DMS 273 (cell line): ENCODE results near the gene FA2H.
"Not testable (repeated sequence)": the region's sequence is repeated elsewhere in the genome, so short reads cannot be mapped to it uniquely, and the experiment has no call there.

Experiments used
- DNase-seq: peaks from one replicate; lab custom pipeline; 2025; ENCODE audit not compliant: unreplicated experiment; lab: John Stamatoyannopoulos, UW

Gene FA2H, protein sequence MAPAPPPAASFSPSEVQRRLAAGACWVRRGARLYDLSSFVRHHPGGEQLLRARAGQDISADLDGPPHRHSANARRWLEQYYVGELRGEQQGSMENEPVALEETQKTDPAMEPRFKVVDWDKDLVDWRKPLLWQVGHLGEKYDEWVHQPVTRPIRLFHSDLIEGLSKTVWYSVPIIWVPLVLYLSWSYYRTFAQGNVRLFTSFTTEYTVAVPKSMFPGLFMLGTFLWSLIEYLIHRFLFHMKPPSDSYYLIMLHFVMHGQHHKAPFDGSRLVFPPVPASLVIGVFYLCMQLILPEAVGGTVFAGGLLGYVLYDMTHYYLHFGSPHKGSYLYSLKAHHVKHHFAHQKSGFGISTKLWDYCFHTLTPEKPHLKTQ

DNA sequence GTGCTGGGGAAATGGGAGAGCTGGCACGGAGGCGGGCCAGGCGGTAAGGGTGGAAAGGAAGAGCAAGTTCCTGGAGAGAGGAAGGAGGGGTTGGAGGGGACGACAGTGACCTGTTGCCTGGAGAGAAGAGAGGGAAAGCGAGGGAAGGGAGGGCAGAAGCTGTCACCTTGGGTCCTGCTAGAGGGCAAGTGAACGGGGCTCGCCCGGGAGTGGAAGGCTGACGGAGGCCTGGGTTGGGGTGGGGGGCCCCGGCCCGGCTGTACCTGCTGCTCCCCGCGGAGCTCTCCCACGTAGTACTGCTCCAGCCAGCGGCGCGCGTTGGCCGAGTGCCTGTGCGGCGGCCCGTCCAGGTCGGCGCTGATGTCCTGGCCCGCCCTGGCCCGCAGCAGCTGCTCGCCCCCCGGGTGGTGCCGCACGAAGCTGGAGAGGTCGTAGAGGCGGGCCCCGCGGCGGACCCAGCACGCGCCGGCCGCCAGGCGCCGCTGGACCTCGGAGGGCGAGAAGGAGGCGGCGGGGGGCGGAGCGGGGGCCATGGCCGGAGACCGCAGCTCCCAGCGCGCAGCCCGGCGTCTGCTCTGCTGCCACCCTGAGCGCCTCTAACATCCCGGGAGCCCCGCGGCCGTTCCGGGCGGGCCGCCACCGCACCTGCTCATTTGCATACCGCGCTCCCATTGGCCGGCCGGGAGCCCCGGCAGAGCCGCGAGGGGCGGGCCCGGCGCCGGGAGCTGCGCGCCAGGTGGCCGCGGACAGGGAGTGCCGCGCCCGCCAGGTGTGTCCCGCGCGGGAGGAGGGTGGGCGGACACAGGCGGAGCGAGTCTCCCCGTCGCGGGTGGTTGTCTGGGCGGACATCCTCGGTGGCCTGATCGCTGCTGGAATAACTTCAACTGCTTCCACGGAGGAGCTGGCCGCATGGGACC lies at the start of gene FA2H:
Gene FA2H, minus strand, starts transcription at position 598 of the 917 bp plus-strand sequence. Its CDS starts 65 bp downstream, at position 533.
- peak; percentile 90 for DNase-seq

DNA sequence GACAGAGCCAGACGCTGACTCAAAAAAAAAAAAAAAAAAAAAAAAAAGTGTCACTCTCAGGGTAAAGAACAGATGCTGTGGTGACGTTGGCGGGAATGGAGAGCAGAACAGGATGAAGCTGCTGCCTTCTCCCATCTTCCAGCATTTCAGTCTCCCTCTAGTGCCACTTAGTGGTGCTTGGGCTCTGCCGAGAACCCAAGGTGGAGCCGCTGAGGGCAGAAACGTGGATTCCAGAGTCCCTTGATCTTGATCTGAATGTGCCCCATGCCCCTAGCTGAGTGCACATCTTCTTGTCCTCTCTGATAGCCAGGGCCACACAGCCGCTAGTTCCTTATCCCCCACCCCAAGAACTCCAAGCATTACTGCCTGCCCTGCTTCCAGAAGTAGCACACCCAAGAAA lies 43.2 kb upstream of the FA2H start:
- peak; percentile 37 for DNase-seq

DNA sequence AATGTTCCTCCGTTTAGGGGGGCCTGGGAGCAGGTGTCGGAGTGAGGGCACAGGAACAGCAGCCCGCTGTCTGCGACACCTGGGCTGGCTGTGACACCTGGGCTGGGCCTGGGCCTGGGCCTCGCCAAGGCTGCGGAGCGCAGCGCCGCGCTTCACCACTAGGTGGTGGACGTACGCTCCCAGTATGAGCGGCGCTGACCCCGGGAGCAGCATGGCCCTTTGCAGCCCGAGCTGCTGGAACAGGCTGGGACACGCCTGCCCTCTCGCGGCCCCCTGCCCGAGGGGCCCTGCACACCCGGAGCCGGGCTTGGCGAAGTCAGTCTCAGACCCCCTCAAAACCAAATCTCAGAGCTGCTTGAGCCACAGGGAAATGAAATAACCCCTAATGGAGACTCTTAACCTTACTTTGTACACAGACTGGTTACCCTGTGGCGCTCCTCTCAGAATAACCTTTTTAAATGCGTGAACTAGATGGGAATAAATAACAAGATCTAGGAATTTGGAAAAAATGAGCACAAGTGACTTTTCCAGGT lies 38.6 kb upstream of the FA2H start:
- peak; percentile 94 for DNase-seq

DNA sequence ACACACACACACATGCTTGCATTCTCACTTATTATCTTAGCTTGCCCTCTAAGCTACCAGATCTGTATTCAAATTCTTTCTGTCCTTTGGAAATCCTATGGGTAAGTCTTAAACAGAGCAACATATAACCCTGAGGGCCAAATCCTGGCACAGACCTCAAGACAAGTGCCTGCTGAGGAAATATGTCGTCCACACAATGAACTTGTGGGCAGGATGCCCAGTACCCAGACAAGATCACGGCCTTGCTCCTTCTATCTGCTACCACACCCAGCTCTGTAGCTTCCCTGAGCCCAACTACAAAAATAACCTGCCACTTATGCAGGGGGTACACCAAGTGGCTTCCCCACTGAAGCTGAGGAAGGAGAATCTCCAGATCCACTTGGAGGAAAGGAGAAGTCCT lies 37.3 kb upstream of the FA2H start:
- no peak for DNase-seq

DNA sequence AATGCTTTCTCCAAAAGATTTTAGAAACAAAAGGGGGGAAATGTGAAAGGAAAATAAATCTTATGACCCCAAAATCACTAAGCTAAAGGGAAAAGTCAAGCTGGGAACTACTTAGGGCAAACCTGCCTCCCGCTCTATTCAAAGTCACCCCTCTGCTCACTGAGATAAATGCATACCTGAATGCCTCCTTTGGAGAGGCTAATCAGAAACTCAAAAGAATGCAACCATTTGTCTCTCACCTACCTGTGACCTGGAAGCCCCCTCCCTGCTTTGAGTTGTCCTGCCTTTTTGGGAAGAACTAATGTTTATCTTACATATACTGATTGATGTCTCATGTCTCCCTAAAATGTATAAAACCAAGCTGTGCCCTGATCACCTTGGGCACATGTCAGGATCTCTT lies 36.6 kb upstream of the FA2H start:
- DNase-seq: not testable (repeated sequence)

DNA sequence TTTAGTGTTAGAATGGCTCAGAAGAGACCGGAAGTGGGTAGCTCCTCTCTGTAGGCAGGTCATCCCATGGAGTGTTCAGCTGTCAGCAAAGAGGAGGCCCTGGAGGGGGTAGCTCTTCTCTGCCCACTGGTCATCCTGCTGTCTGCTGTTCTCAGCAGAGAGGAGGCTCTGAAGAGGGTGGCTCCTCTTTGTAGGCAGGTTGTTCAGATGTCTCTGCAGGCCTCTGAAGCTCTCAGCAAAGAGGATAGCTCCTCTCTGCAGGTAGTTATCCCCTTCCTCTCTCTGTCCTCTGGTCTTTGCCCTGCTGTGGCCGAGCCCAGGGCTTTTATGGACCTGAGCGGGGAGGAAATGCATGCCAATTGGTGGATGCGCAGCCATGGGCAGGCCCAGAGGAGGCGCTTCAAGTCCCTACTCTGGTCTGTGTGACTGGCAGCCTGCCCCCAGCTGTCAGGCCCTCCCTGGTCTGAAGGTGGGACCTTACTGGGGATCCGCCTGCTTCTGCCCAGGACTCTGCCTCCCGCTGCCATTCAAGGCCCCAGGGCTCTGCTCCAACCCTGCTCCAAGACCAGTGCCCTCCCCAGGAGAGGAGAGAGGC lies 32.5 kb upstream of the FA2H start:
- no peak for DNase-seq

DNA sequence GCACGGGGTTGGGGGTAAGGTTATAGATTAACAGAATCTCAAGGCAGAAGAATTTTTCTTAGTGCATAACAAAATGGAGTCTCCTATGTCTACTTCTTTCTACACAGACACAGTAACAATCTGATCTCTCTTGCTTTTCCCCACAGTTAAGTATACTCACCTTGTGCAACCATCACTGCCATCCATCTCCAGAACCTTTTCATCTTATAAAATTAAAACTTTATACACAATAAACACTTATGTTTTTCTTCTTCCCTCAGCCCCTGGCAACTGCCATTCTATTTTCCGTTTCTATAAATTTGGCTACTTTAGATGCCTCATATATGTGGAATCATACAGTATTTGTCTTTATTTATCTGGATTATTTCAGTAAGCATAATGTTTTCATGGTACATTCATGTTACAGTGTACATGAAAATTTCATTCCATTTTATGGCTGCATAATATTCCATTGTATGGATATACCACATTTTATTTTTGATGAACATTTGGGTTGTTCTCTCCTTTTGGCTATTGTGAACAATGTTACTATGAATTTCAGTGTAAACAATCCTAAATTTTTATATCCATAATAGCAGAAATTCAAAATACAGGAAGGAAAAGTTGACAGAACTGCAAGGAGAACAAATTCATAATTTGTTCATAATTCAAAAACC lies 25.7 kb upstream of the FA2H start:
- DNase-seq: no peak

DNA sequence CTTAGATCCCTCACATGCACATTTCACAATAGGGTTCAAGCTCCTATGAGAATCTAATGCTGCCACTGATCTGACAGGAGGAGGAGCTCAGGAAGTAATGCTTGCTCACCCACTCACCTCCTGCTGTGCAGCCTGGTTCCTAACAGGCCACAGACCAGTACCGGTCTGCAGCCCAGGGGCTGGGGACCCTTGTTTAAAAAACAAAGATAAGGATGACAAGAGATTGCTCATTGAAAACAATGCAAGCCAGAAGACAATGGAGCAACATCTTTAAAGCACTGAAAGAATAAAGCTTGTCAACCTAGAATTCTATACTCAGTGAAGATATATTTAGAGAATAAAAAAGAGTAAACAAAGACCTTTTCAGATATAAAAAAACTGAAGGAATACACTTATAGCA lies 22.8 kb upstream of the FA2H start:
- no peak for DNase-seq

DNA sequence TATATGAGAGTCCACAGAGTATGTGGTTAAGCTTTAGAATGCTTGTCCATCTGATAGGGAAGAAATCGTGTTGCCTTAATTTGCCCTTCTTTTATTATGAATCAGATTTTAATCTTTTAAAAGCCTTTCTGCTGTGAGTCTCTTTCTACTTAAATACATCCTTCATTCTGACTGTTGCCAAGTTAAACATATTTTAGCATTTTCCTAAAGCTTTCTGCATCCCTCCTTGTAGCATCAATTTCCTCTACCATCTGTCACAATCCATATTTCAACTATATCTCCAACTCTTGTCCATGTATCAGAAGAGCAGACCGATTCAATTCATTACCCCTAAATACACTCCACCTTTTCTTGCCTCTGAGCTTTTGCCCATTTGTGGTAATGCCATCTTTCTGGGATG lies 20.5 kb upstream of the FA2H start:
- no peak for DNase-seq

DNA sequence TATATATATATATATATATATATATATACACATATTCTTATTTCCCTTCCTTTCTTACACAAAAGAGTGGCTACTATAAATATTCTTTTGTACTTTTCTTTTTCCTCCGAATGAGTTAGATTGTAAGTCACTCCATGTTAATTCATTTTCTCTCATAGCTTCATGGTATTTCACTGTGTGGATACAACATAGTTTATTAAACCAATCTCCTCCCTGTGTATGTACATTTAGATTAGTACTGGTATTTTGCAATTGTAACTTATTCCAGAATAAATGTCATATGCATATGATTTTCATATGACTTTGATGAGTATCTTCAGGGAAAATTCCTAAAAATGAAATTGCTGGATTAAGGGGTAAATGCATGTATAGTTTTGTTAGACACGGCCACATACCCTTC lies 20.0 kb upstream of the FA2H start:
- DNase-seq: no peak

DNA sequence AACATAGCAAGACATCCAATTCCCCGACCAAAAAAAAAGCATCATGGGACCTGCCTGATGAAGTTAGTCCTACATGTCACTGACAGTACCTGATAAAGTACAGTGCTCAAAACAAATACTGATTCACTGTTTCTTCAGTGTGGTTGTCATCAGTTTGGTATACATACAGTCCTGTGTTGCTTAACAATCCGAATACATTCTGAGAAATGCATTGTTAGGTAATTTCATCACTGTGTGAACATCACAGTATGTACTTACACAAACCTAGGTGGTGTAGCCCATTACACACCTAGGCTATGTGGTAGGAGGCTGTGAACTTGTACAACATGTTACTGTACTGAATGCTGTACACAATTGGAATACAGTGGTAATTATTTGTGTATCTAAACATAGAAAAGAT lies 19.0 kb upstream of the FA2H start:
- DNase-seq: no peak

DNA sequence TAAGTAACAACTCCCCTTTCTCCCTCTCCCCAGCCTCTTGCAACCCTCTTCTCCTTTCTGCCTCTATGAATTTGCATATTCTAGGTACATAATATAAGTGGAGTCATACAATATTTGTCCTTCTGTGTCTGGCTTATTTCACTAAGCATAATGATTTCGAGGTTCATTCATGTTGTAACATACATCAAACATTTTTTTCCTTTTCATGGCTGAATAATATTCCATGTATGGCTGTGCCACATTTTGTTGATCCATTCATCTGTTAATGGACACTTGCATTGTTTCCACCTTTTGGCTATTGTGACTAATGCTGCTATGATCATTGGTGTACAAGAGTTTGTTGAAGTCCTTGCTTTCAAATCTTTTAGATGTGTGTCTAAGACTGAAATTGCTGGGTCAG lies 17.6 kb upstream of the FA2H start:
- DNase-seq: no peak

DNA sequence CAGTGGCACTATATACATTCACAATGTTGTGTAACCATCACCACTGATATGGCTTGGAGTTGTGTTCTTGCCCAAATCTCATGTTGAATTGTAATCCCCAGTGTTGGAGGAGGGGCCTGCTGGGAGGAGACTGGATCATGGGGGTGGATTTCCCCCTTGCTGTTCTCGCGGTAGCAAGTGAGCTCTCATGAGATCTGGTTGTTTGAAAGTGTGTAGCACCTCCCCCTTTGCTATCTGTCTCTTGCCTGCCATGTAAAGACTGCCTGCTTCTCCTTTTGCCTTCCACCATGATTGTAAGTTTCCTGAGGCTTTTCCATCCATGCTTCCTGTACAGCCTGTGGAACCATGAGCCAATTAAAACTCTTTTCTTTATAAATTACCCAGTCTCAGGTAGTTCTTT lies 17.1 kb upstream of the FA2H start:
- DNase-seq: not testable (repeated sequence)

DNA sequence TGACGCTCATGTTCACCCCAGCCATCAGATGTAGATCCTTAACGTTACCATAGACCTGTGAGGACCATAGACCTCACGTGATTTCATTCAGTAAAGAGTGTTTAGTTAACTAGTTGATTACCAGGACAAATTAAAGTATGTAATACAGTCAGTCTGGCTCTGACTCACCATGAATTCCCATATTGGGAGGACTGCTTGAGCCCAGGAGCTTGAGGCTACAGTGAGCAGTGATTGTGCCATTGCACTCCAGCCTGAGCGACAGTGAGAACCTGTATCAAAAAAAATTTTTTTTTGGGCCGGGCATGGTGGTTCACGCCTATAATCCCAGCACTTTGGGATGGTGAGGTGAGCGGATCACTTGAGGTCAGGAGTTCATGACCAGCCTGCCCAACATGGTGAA lies 13.5 kb upstream of the FA2H start:
- DNase-seq: no peak

DNA sequence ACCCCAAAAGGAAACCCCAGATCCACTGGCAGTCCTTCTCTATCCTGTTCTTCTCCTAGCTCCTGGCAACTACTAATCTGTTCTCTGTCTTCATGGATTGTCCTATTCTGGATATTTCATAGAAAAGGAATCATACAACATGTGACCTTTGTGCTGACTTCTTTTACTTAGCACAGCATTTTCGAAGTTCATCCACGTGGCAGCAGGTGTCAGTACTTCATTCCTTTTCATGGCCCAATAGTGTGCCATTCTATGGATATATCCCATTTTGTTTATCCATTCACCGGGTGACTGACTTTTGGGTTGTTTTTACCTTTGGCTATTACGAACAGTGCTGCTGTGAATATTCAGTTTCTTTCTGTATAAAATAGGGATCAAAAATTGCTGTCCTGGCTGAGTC lies 10.4 kb upstream of the FA2H start:
- DNase-seq: no peak

DNA sequence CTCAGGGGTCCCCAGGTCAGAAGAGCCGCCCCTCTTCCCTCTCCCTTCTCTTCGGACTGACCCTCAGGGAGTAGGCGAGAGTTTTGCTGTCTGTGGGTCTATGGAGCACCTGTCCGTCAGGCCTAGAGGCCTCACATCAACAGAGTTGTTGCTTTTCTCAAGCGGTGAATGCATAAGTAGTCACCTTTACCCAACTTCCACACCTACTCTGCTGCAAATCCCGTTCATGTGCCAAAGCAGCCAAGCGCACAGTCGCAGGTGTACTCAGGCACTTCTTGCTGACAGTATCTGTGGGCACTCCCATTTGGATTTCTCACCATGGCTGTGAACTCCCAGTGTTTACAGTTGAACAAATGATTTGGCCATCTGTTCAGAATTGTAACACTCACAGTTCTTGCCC lies 4.0 kb upstream of the FA2H start:
- peak; percentile 35 for DNase-seq

DNA sequence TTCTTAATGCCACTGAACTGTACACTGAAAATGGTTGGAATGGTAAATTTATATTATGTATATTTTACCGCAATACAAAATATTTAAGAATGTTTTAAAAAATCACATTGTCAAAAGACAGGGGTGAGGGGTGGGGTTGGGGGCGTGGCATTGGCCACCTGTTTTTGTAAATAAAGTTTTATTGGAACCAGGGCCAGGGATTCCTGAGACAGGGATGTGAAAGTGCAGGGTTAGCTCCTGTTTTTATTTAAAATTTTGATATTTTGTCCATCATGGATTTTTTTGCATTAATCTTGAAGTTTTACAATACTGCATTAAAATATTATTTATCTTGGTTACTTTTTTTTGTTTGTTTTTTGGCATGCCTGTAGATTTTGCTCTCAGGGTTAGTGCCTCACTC lies 2.3 kb upstream of the FA2H start:
- no peak for DNase-seq

DNA sequence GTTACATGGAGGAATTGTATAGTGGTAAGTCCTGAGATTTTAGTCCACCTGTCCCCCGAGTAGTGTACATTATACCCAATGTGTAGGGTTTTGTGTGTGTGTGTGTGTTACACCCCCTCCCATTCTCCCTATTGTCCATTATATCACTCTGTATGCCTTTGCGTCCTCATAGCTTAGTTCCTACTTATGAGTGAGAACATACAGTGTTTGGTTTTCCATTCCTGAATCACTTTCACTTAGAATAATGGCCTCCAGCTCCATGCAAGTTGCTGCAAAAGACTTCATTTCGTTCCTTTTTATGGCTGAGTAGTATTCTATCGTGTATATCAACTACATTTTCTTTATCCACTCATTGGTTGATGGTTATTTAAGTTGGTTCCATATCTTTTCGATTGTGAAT lies 635 bp upstream of the FA2H start:
- no peak for DNase-seq

DNA sequence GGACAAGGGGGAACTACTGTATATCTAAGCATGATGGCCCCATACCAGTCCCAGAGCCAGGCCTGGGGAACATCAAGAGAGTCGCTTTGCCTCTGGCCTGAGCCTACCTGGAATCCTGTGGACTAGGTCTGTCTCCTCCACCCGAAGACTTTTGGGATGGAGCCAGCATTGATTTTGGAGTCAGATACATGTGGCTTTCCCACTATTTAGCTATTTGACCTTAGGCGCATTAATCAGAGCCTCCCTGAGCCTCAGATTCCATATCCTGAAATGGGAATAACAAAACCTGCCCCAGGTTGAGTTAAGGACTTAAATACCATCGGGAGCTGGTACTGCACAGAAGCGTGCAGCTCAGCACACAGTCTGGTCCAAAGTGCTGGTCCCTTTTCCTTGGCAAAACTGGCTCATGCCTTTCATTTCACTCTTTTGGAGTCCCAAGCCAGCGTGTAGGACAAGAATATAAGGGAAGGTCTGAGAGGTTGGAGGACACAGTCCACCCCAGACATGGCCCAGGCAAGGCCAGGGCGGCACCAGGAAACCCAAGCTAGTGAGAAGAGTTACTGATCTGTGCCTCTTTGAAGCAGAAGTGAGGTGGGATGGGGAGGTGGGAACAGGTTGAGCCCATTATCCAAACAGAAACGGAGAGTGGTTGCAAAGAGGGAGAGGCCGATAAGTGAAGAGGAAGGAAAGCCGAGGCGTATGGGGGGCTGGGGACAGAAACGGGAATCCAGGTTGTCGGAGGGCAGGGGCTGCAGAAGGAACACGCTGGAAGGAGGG lies 986 bp downstream of the FA2H start:
- DNase-seq: no peak

DNA sequence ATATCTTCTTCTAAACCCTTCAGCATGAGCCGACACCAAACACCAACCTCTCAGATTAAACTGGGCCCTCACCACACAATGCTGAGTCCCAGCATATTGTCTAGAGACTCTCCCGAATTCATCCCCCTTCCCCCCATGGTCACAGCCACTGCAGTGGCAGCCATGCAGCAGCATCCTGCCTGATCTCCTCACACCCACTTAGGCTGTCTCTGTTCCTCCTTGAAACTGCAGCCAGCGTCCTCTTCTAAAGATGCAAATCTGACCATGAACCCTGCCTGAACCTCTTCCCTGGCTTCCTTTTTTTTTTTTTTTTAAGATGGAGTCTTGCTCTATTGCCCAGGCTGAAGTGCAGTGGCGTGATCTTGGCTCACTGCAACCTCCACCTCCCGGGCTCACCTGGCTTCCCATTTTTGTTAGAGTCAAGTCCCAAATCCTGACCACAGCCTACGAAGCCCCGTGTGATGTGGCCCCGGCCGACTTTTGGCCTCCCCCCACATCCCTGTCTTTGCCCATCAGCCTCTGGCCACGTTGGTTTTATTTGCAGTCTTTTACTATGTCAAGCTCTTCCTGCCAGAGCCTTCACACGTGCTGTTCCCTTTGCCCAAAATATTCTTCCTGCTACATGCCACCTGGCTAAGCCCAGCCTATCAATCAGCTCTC lies 2.8 kb downstream of the FA2H start:
- DNase-seq: no peak
